GM06990 (cell line): ENCODE results near the gene HES4.

ENCODE experiments used
- DNase-seq: peaks from one replicate; pipeline ENCODE4 v3.0.0-alpha.2; 2011; ENCODE audit not compliant: insufficient read length; ENCODE audit errors: extremely low read depth
- H3K27me3 ChIP-seq: replicated peaks from 2 replicates; pipeline ENCODE4 v1.6.0; 2011; ENCODE audit warnings: low read length; ENCODE audit not compliant: control insufficient read depth, insufficient read depth
- H3K36me3 ChIP-seq: 2 replicates; pipeline ENCODE4 v1.5.1; 2011; ENCODE audit warnings: low read length; ENCODE audit not compliant: control insufficient read depth, insufficient read depth
- H3K4me3 ChIP-seq: replicated peaks from 2 replicates; pipeline ENCODE4 v1.5.1; 2011; ENCODE audit warnings: low read depth, mild to moderate bottlenecking, control low read depth, low read length
- TF ChIP-seq, protein P1 (sequence below): IDR thresholded peaks from 2 replicates; pipeline ENCODE4 v1.5.1; 2011; ENCODE audit warnings: low read length, control low read depth, mild to moderate bottlenecking, inconsistent platforms; ENCODE audit not compliant: insufficient read depth, poor library complexity, severe bottlenecking

Gene HES4

DNA sequence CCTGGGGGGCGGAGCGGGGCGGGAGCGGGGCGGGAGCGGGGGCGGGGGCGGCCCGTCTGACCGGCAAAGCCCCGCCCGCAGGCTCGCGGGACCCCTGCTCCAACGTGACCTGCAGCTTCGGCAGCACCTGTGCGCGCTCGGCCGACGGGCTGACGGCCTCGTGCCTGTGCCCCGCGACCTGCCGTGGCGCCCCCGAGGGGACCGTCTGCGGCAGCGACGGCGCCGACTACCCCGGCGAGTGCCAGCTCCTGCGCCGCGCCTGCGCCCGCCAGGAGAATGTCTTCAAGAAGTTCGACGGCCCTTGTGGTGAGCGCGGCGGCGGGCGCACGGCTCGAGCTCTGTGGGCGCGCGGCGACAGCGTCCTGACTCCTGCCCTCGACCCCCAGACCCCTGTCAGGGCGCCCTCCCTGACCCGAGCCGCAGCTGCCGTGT, 41.2 kb upstream of the HES4 start:
- no peaks in the 10 kb centered on the region for H3K27me3 ChIP-seq
- DNase-seq = no peak
- no peak overlapping the region for H3K4me3 ChIP-seq
- TF ChIP-seq, protein P1, sequence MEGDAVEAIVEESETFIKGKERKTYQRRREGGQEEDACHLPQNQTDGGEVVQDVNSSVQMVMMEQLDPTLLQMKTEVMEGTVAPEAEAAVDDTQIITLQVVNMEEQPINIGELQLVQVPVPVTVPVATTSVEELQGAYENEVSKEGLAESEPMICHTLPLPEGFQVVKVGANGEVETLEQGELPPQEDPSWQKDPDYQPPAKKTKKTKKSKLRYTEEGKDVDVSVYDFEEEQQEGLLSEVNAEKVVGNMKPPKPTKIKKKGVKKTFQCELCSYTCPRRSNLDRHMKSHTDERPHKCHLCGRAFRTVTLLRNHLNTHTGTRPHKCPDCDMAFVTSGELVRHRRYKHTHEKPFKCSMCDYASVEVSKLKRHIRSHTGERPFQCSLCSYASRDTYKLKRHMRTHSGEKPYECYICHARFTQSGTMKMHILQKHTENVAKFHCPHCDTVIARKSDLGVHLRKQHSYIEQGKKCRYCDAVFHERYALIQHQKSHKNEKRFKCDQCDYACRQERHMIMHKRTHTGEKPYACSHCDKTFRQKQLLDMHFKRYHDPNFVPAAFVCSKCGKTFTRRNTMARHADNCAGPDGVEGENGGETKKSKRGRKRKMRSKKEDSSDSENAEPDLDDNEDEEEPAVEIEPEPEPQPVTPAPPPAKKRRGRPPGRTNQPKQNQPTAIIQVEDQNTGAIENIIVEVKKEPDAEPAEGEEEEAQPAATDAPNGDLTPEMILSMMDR = no peak
- H3K36me3 ChIP-seq = peaks cover 1% of the 10 kb centered on the region

DNA sequence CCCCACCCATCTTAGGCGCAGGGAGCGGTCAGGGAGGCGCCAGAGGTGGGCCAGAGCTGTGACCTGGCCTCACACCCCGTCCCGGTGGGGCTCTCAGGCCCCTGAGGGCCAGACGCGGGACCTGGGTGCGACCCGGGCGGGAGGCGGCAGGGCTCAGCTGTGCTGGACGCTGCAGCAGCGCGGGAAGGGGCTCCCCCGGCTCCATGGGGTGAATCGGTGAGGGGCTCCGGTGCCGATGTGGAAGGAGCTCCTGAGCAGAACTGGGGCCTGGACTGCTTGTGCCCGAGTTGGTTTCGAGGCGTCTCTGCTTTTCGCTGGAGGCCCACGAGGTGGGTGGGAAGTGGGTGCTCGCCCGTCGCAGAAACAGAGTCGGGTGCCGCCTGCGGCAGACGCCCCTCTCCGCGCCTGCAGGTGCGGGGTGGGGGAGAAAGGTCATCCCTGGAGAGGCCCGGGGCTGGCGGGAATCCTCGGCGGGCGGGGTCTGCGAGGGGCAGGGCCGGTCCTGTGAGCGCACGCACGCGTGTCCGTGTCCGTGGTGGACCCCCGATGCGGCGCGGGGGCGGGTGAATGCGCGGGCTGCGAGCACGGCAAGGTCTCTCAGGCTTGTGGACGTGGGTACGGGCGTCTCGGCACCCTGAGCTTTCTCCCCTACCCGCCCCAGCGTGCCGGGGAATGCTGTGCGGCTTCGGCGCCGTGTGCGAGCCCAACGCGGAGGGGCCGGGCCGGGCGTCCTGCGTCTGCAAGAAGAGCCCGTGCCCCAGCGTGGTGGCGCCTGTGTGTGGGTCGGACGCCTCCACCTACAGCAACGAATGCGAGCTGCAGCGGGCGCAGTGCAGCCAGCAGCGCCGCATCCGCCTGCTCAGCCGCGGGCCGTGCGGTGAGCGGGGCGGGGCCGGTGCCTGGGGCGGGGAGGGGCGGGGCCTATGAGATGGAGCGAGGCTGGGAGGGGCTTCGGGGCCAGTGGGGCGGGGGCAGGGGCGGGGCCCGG, 40.4 kb upstream of the HES4 start:
- Histone ChIP-seq H3K4me3 (peak overlapping the region; percentile 53), H3K36me3 (no peaks in the 10 kb centered on the region; the same call in 1 of the 2 replicates), H3K27me3 (no peaks in the 10 kb centered on the region)
- DNase-seq = peak; percentile 77
- TF ChIP-seq, protein P1 = no peak

DNA sequence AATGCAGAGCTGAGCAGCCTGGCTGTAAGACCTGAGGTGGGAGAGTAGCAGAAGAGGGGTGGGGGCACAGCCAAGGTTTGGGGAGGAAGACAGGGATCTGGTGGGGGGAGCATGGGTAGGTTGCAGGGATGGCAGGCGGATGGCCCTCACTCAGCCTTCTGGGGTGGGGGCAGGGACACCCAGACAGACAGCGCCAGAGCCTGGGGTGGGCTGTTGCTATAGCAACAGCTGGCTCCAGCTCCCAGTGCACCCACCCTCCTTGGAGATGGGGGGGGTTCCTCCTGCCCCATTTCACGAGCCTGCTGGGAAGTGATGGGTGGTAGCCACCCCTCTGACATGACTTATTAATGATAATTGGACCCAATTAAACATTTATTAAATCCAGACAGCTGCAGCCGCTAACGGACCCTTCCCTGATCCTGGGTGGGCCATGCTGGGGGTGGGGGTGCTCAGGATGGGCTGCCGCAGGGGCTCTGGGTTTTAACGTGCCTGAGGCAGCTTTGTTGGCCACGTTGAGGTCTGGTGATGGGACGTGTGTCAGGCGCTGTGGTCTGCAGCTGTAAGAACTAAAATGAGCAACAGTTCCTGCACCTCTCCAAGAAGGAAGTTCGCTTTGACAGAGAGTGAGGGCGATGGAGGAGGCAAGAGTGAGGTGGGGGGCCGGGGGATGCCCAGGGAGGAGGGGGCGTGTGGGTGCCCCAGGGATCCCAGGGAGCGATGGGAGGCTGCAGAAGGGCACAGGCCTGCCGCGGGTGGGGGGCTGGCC, 39.4 kb upstream of the HES4 start:
- Histone ChIP-seq H3K36me3 (no peaks in the 10 kb centered on the region; the same call in 1 of the 2 replicates), H3K4me3 (peak overlapping the region; percentile 20; the same call in 1 of the 2 replicates), H3K27me3 (no peaks in the 10 kb centered on the region)
- no peak for DNase-seq
- TF ChIP-seq, protein P1 = no peak

DNA sequence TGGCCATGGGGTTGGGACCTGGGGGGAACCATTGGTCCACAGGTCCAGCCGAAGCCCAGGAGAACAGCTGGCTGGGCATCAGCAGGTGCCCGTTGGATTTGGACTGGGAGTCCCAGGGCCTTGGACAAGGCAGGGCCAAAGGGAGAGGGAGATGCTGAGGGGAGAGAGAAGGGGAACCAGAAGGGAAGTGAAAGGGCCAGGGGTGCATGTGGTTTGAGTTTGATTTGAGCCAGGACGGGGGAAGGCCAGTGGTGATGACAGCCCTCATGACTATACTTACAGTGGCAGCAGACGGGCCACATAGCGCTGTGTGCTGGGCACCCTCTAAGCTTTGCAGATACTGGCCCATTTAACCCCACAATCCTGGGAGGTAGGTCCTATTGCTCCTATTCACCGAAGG, 38.8 kb upstream of the HES4 start:
- Histone ChIP-seq H3K27me3 (no peaks in the 10 kb centered on the region), H3K36me3 (no peaks in the 10 kb centered on the region; the same call in 1 of the 2 replicates), H3K4me3 (peak overlapping the region; percentile 20; the same call in 1 of the 2 replicates)
- DNase-seq = no peak
- TF ChIP-seq, protein P1 = no peak

DNA sequence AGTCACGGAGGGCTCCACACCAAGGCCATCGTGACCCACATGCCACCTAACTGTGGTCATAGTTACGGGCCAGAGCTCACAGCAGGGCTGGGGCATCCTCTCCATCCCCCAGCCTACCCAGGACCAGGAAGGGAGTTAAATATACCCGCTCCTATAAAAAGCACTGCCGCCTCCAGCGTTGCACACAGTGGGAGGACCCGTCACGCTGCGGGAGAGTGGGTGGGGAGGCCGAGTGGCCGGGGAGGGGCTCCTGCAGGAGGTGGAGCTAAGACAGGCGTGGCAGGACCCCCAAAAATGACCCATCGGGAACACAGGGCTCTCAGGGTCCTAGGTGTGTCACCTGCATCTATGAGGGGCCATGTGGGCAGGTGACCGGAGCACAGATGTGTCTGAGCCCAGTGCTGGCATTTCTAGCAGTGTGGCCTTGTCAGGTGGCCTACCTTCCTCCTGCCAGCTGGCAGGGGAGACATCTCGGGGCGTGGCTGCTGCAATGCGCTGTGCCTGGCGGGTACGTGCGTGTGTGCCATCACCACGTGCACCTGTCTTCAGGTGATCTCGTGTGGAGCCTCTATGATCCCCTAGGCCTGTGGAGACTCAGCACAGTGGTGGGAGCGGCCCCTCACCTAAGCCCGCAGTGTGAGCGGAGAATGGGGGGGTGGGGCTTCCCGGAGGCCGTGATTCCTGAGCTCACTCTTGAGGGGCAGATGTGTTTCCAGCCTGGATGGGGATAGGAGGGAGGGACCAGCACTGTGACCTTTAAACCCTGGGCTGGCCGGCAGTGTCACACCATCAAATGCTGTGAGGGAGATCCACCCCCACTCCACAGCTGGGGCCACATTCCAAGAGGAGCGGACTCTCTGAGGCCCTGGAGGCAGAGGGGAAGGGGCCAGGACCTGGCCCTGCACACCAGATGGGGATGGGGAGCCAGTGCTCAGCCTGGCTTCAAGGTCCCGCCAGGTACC, 37.8 kb upstream of the HES4 start:
- no peak for DNase-seq
- H3K4me3 ChIP-seq = no peak overlapping the region
- H3K36me3 ChIP-seq = no peaks in the 10 kb centered on the region
- TF ChIP-seq, protein P1 = no peak
- H3K27me3 ChIP-seq = no peaks in the 10 kb centered on the region
